K562 (cell line): ENCODE measurements around the gene CPSF7. TPM values are rescaled to one million over a fixed set of nuclear protein-coding genes. Genes with fewer than 3 reads are reported as not detected.
A peak's percentile ranks its signal among the peaks of the same experiment; 100 is the strongest.

Experiments used
- ASH1L ChIP-seq: fragments of 450-650 bp; IDR thresholded peaks from 2 replicates; pipeline ENCODE4 v1.6.1; 2018; ENCODE audit warnings: borderline replicate concordance, mild to moderate bottlenecking, low read depth; ENCODE audit not compliant: partially characterized antibody
- CREB5 ChIP-seq: fragments of 250-450 bp; sonication (Bioruptor Pico); IDR thresholded peaks from 2 replicates; pipeline ENCODE4 v1.5.0; 2020; ENCODE audit warnings: mild to moderate bottlenecking
- CTBP1 ChIP-seq: fragments of 450-650 bp; IDR thresholded peaks from 2 replicates; pipeline ENCODE4 v1.6.1; 2016; ENCODE audit warnings: borderline replicate concordance
- E2F6 ChIP-seq, 2 experiments: IDR thresholded peaks; 2 replicates each; pipeline ENCODE4 v1.6.1; 2011; ENCODE audit warnings: borderline replicate concordance in 1 of 2, control low read depth in 1 of 2, low read depth in 1 of 2, low read length in 1 of 2, mild to moderate bottlenecking in 1 of 2, mixed read lengths in 1 of 2, moderate library complexity in 1 of 2; ENCODE audit not compliant: insufficient read depth in 1 of 2, insufficient read length in 1 of 2, poor library complexity in 1 of 2, severe bottlenecking in 1 of 2; ENCODE audit errors: extremely low read depth in 1 of 2
- FOXK2 ChIP-seq, 2 experiments: fragments of 450-650 bp; IDR thresholded peaks in 1 of 2; conservative IDR thresholded peaks in 1 of 2; 2 replicates each; pipeline ENCODE4 v1.6.1; 2016; ENCODE audit warnings: low read depth in 2 of 2, mild to moderate bottlenecking in 1 of 2
- FOXM1 ChIP-seq, 2 experiments: fragments of 450-650 bp in 1 of 2; sonication (generic) in 1 of 2; formaldehyde crosslinking in 1 of 2; IDR thresholded peaks; 2 replicates each; pipeline versions ENCODE4 v1.6.1 to v1.9.0; 2017 to 2022; ENCODE audit warnings: low read depth in 2 of 2, mild to moderate bottlenecking in 2 of 2, missing genetic modification reagents in 1 of 2, moderate library complexity in 1 of 2
- GTF3C2 ChIP-seq: IDR thresholded peaks from 3 replicates; pipeline ENCODE4 v1.6.1; 2011; ENCODE audit warnings: borderline replicate concordance, mild to moderate bottlenecking, moderate library complexity; ENCODE audit not compliant: insufficient read length; ENCODE audit errors: extremely low read depth
- HMGN3 ChIP-seq: IDR thresholded peaks from 2 replicates; pipeline ENCODE4 v1.6.1; 2011; ENCODE audit warnings: borderline replicate concordance, low read depth, mild to moderate bottlenecking, mixed read lengths, low read length; ENCODE audit not compliant: insufficient read length; ENCODE audit errors: extremely low read depth
- PHF20 ChIP-seq: fragments of 450-650 bp; IDR thresholded peaks from 2 replicates; pipeline ENCODE4 v1.6.1; 2018; ENCODE audit not compliant: partially characterized antibody
- SAP30 ChIP-seq: fragments of 200-600 bp; sonication (generic); IDR thresholded peaks from 2 replicates; pipeline ENCODE4 v1.6.1; 2012; ENCODE audit warnings: borderline replicate concordance, low read depth, mild to moderate bottlenecking, moderate library complexity, low read length, control low read depth, inconsistent platforms; ENCODE audit not compliant: insufficient read depth, poor library complexity, severe bottlenecking
- SP2 ChIP-seq: IDR thresholded peaks from 2 replicates; pipeline ENCODE4 v1.6.1; 2011; ENCODE audit warnings: mild to moderate bottlenecking, low read depth, low read length, moderate library complexity; ENCODE audit not compliant: poor library complexity, severe bottlenecking; ENCODE audit errors: extremely low read depth
- ZKSCAN1 ChIP-seq: fragments of 150-350 bp; IDR thresholded peaks from 2 replicates; pipeline ENCODE4 v1.6.1; 2016; ENCODE audit warnings: low read depth, low read length
- ZMIZ1 ChIP-seq, 2 experiments: fragments of 150-350 bp in 1 of 2; IDR thresholded peaks; 2 replicates each; pipeline ENCODE4 v1.6.1; 2012 to 2016; ENCODE audit warnings: low read depth in 2 of 2, low read length in 2 of 2, mild to moderate bottlenecking in 1 of 2, moderate library complexity in 1 of 2
- ZNF133 ChIP-seq: fragments of 250-450 bp; sonication (Bioruptor Pico); IDR thresholded peaks from 2 replicates; pipeline ENCODE4 v1.4.0; 2020; ENCODE audit warnings: mild to moderate bottlenecking
- ZNF695 ChIP-seq: fragments of 450-650 bp; formaldehyde crosslinking; IDR thresholded peaks from 2 replicates; pipeline ENCODE4 v1.4.0; 2020; ENCODE audit warnings: mild to moderate bottlenecking, moderate library complexity
- polyA plus RNA-seq, 8 experiments: library from polyadenylated mRNA; depleted of rRNA in 4 of 8; stranded (reverse) in 5 of 8; unstranded in 3 of 8; fragments of >200 nt; fragmentation: Nextera tagmentation in 2 of 8; fragmentation: Illumina TruSeq in 1 of 8; extraction: Ambion mirVana in 2 of 8; extraction: Trizol in 1 of 8; gene quantifications; 2 replicates each; pipeline versions ENCODE4 v1.2.1 to v1.2.3, GENCODE V29; 2011 to 2014; ENCODE audit warnings: inconsistent platforms in 1 of 8, missing spikeins in 1 of 8
- total RNA-seq, 7 experiments: library from RNA; depleted of rRNA in 6 of 7; stranded (reverse); fragments of >200 nt in 6 of 7; fragmentation: Illumina TruSeq in 2 of 7; extraction: Trizol in 2 of 7; gene quantifications; 2 replicates each; pipeline versions ENCODE4 v1.2.1 to v1.2.3, GENCODE V29; 2011 to 2021; ENCODE audit warnings: low replicate concordance in 1 of 7

Gene CPSF7
- total and polyA plus RNA-seq, 9 of the 15 experiments (the other 6 are each of a cell fraction or from before 2014, with no cell fraction given), result 14.8 to 104 (median 44.1) TPM

GRCh38 chr11:61361741-61362541, 67.8 kb downstream of the CPSF7 start, which contains the start of the genes CYB561A3 and TMEM138 (continued):
- TF ChIP-seq E2F6 (IDR thresholded peaks at IDR 0.05; ENCODE audit: borderline replicate concordance in 1 of 2, extremely low read depth in 1 of 2, insufficient read depth in 1 of 2, insufficient read length in 1 of 2, low read depth in 1 of 2, low read length in 1 of 2, poor library complexity in 1 of 2, severe bottlenecking in 1 of 2), result peak; percentile 93 to 98
- peak; percentile 76 for TF ChIP-seq PHF20
- TF ChIP-seq GTF3C2, result no peak
- peak; percentile 68 for TF ChIP-seq CTBP1
- peak; percentile 45 for TF ChIP-seq FOXM1 (IDR thresholded peaks at IDR 0.05; ENCODE audit: low read depth)
- TF ChIP-seq FOXM1 (CRISPR knock-in tag; IDR thresholded peaks at IDR 0.05; ENCODE audit: low read depth), result peak; percentile 65; the same call in 1 of the 2 replicates
- no peak for TF ChIP-seq ZNF695 (CRISPR knock-in tag)
- TF ChIP-seq ASH1L, result peak; percentile 43
- no peak for TF ChIP-seq ZNF133 (CRISPR knock-in tag)
- TF ChIP-seq HMGN3, result peak; percentile 68
- TF ChIP-seq SP2, result peak; percentile 52
- TF ChIP-seq FOXK2 (conservative IDR thresholded peaks at IDR 0.05 in 1 of 2, IDR thresholded peaks at IDR 0.05 in 1 of 2; ENCODE audit: low read depth in 2 of 2), result peak; percentile 25 to 57; a peak in 1 of 4 replicates
- TF ChIP-seq ZKSCAN1, result 0 out of 2 replicates have a peak, but pooled peaks have one; percentile 9
- TF ChIP-seq ZMIZ1 (IDR thresholded peaks at IDR 0.05; ENCODE audit: low read depth in 2 of 2, low read length in 2 of 2), result peak in 1 of 2 experiments; percentile 12; a peak in 1 of 4 replicates
- TF ChIP-seq CREB5 (CRISPR knock-in tag), result no peak
- peak; percentile 88 for TF ChIP-seq SAP30
